ENCODE results near the gene ZNF653.

ZNF653 gene

DNA sequence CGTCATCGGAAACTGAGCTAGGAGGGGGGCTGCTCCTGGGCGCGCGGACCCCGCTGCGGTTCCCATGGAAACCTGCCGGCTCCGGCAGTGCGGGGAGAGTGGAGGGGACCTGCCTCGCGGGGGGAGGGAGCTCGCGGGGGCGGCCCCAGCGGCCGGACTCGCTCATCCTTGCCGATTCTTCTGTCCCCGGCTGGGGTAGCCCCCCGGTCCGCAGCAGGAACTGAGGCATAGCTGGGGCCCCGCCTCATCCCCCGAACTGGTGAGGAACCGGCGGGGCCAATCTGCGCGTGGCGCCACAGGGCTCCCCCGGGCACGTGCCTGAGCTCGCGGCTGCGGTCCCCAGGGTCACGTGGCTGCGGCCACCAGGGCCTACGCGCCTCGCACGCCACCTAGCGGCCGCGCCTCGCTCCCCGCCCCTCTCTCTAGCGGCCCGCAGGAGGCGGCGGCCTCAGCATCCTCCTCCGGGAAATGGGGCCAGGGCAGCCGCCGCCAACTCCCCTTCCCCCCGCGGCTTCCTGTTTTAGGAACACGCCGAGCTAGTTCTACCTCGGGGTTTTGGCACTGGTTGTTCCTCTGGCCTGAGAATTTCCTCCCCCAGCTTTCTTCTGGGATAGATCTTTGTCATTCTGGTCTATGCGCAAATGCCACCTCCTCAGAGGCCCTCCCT is 23.1 kb downstream of the ZNF653 start:
- Histone ChIP-seq H3K79me1 (replicated peaks; ENCODE audit: low read length, poor library complexity, severe bottlenecking) (no peaks in the 10 kb centered on the region), H3K27me3 (ENCODE audit: control insufficient read depth in 1 of 2, insufficient read depth in 1 of 2, low read length in 2 of 2) (peaks cover 40 to 42% of the 10 kb centered on the region in 2 experiments), H2BK15ac (ENCODE audit: low read depth, poor library complexity, severe bottlenecking) (peak overlapping the region; percentile 56), H3K18ac (ENCODE audit: low read depth in 1 of 2, low read length in 2 of 2) (peak overlapping the region in 1 of 2 experiments; percentile 50), H2AK5ac (ENCODE audit: low read length, severe bottlenecking) (no peak overlapping the region), H2AFZ (ENCODE audit: low read depth, low read length) (no peak overlapping the region), H2BK5ac (ENCODE audit: low read depth, low read length, poor library complexity, severe bottlenecking) (no peak overlapping the region), H3K4me1 (ENCODE audit: control insufficient read depth, insufficient read depth, low read depth, low read length) (peaks cover 21% of the 10 kb centered on the region), H3K4me2 (ENCODE audit: low read length, poor library complexity, severe bottlenecking) (peak overlapping the region; percentile 60), H3K27ac (ENCODE audit: low read length, poor library complexity, severe bottlenecking) (no peak overlapping the region), H2BK120ac (ENCODE audit: low read depth, low read length) (no peak overlapping the region), H3K14ac (ENCODE audit: low read length in 2 of 2) (no peak overlapping the region), H3K9me3 (ENCODE audit: control insufficient read depth, low read length) (no peaks in the 10 kb centered on the region), H3K36me3 (ENCODE audit: control insufficient read depth in 1 of 2, insufficient read depth in 2 of 2, low read depth in 1 of 2, low read length in 2 of 2) (peaks cover 0 to 16% of the 10 kb centered on the region in 2 experiments), H3K4ac (ENCODE audit: low read depth in 1 of 2, low read length in 2 of 2) (no peak overlapping the region), H2BK12ac (ENCODE audit: low read length in 2 of 2) (no peak overlapping the region), H4K91ac (ENCODE audit: low read length) (peak overlapping the region; percentile 66), H3K4me3 (ENCODE audit: insufficient read depth in 1 of 2, low read depth in 1 of 2, low read length in 2 of 2) (peak overlapping the region; percentile 20 to 70), H4K8ac (ENCODE audit: low read length) (no peak overlapping the region), H3K23ac (ENCODE audit: low read length in 2 of 2) (no peak overlapping the region), H3K9ac (ENCODE audit: low read length) (peak overlapping the region; percentile 66)
- DNase-seq: peak; percentile 76
- 7% methylated on average over 42 of the region's 58 CpGs for WGBS

DNA sequence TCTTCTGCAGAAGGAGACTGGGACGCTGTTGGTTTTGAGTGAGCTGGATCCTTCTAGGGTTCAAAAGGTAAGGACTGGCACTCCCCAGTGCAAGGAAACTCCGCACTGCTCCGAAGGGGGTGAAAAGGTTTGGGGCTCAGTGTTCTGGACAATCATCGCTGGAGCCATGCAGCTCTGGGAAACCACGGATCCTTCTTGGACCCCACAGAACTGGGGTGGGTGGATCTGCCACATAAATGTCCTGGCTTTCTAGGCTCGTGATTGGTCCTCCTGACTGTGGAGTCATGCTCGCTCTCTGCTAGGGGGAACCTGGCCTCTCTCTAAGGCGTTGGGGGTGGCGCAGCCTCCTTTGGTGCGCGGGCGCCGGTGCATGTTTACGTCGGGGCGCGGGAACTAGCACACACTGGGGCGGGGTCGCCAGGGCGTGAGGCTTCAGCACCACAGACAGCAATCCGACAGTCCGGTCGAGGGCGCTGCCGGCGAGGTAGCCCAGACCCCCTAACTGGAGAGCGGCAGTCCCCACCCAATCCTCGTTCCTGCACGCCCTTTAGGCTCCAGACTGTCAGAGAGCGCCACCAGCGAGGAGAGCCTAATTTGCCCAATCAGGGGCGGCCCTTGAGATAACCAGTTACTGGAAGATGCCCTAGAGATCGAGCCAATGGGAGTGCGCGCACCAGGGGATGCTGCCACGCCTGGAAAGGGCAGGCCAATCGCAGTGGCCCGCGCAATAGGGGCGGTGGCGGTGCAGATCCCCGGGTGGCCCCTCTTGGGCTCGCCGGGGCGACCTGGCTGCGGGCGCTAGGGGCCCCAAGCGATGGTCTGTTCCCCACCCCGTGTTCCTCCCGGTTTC is 23.9 kb downstream of the ZNF653 start:
- Histone ChIP-seq H2BK15ac (ENCODE audit: low read depth, poor library complexity, severe bottlenecking) (peak overlapping the region; percentile 56), H2BK120ac (ENCODE audit: low read depth, low read length) (no peak overlapping the region), H3K79me1 (replicated peaks; ENCODE audit: low read length, poor library complexity, severe bottlenecking) (no peaks in the 10 kb centered on the region), H3K36me3 (ENCODE audit: control insufficient read depth in 1 of 2, insufficient read depth in 2 of 2, low read depth in 1 of 2, low read length in 2 of 2) (peaks cover 0 to 8% of the 10 kb centered on the region in 2 experiments), H3K9me3 (ENCODE audit: control insufficient read depth, low read length) (no peaks in the 10 kb centered on the region), H3K4ac (ENCODE audit: low read depth in 1 of 2, low read length in 2 of 2) (no peak overlapping the region), H3K14ac (ENCODE audit: low read length in 2 of 2) (no peak overlapping the region), H3K4me3 (ENCODE audit: insufficient read depth in 1 of 2, low read depth in 1 of 2, low read length in 2 of 2) (peak overlapping the region in 1 of 2 experiments; percentile 70), H3K23ac (ENCODE audit: low read length in 2 of 2) (no peak overlapping the region), H4K91ac (ENCODE audit: low read length) (peak overlapping the region; percentile 66), H3K27me3 (ENCODE audit: control insufficient read depth in 1 of 2, insufficient read depth in 1 of 2, low read length in 2 of 2) (peaks cover 45 to 47% of the 10 kb centered on the region in 2 experiments), H2BK12ac (ENCODE audit: low read length in 2 of 2) (no peak overlapping the region), H2AFZ (ENCODE audit: low read depth, low read length) (no peak overlapping the region), H2BK5ac (ENCODE audit: low read depth, low read length, poor library complexity, severe bottlenecking) (no peak overlapping the region), H4K8ac (ENCODE audit: low read length) (no peak overlapping the region), H3K9ac (ENCODE audit: low read length) (peak overlapping the region; percentile 66), H2AK5ac (ENCODE audit: low read length, severe bottlenecking) (no peak overlapping the region), H3K4me1 (ENCODE audit: control insufficient read depth, insufficient read depth, low read depth, low read length) (peaks cover 21% of the 10 kb centered on the region), H3K27ac (ENCODE audit: low read length, poor library complexity, severe bottlenecking) (no peak overlapping the region), H3K4me2 (ENCODE audit: low read length, poor library complexity, severe bottlenecking) (peak overlapping the region; percentile 60), H3K18ac (ENCODE audit: low read depth in 1 of 2, low read length in 2 of 2) (peak overlapping the region in 1 of 2 experiments; percentile 50)
- DNase-seq: peak; percentile 85
- WGBS: 15% methylated on average over 50 of the region's 50 CpGs

DNA sequence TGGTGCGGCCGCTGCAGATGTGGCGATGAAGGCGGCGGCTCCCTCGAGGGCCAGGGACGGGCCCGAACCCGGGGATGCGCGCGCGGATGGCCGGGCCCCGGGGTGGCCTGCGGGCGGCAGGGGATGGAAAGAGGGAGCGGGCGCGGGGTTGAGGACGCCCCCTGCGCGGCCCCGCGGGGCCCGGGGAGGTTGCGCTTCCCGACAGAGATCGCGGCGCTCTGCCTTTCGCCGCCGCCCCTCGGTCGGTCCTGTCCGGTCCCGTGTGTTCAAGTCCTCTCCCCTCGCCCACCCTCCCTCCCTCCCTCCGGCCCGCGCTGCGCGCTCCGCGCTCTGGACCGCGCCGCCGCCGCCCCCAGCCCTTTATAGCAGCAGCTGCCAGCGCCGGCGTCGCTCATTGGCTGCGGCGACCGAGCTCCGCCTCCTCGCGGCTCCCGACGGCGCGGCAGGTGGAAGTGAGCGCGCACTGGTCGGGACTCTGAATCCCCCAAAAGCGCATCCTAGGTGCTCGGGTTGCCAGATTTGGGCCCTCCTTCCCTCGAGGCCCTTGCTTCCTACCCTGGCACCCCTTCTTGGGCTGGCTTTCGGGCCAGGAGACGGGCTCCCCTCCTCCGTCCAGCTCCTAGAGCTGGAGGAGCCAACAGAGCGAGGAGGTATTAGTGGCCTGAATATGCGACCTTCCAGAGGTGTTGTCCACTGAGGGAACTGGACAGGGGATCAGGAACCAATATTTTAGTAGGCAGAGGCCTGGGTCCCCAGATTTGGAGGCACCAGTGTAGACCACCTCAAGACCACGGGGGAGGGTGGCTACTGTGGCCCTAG is 24.7 kb downstream of the ZNF653 start, which contains the start of gene ELAVL3:
ELAVL3 (minus strand) TSS at position 332 of the 819 bp plus-strand sequence. CDS start 438 bp downstream, outside the sequence.
- Histone ChIP-seq H3K4ac (ENCODE audit: low read depth in 1 of 2, low read length in 2 of 2) (no peak within 1 kb of the TSS), H3K4me1 (ENCODE audit: control insufficient read depth, insufficient read depth, low read depth, low read length) (peaks cover 21% of the 10 kb centered on the region), H3K9me3 (ENCODE audit: control insufficient read depth, low read length) (no peaks in the 10 kb centered on the region), H3K27ac (ENCODE audit: low read length, poor library complexity, severe bottlenecking) (no peak within 1 kb of the TSS), H2BK15ac (ENCODE audit: low read depth, poor library complexity, severe bottlenecking) (no peak within 1 kb of the TSS), H3K36me3 (ENCODE audit: control insufficient read depth in 1 of 2, insufficient read depth in 2 of 2, low read depth in 1 of 2, low read length in 2 of 2) (peaks cover 0 to 5% of the 10 kb centered on the region in 2 experiments), H2BK120ac (ENCODE audit: low read depth, low read length) (no peak within 1 kb of the TSS), H3K4me3 (ENCODE audit: insufficient read depth in 1 of 2, low read depth in 1 of 2, low read length in 2 of 2) (peak within 1 kb of the TSS in 1 of 2 experiments; percentile 70), H3K23ac (ENCODE audit: low read length in 2 of 2) (peak within 1 kb of the TSS in 1 of 2 experiments; percentile 65), H4K8ac (ENCODE audit: low read length) (no peak within 1 kb of the TSS), H2AK5ac (ENCODE audit: low read length, severe bottlenecking) (no peak within 1 kb of the TSS), H3K4me2 (ENCODE audit: low read length, poor library complexity, severe bottlenecking) (no peak within 1 kb of the TSS), H2BK5ac (ENCODE audit: low read depth, low read length, poor library complexity, severe bottlenecking) (no peak within 1 kb of the TSS), H3K9ac (ENCODE audit: low read length) (no peak within 1 kb of the TSS), H4K91ac (ENCODE audit: low read length) (no peak within 1 kb of the TSS), H3K79me1 (replicated peaks; ENCODE audit: low read length, poor library complexity, severe bottlenecking) (no peaks in the 10 kb centered on the region), H2BK12ac (ENCODE audit: low read length in 2 of 2) (no peak within 1 kb of the TSS), H3K18ac (ENCODE audit: low read depth in 1 of 2, low read length in 2 of 2) (no peak within 1 kb of the TSS), H3K27me3 (ENCODE audit: control insufficient read depth in 1 of 2, insufficient read depth in 1 of 2, low read length in 2 of 2) (peaks cover 49% of the 10 kb centered on the region in 2 experiments), H3K14ac (ENCODE audit: low read length in 2 of 2) (no peak within 1 kb of the TSS), H2AFZ (ENCODE audit: low read depth, low read length) (no peak within 1 kb of the TSS)
- 19% methylated on average over 38 of the region's 77 CpGs for WGBS
- DNase-seq: peak; percentile 5
